GM10266 (cell line): ENCODE measurements around the gene CORO2A.
"Not testable (repeated sequence)": the region's sequence is repeated elsewhere in the genome, so short reads cannot be mapped to it uniquely, and the experiment has no call there.

Experiments
- DNase-seq: peaks from one replicate; pipeline ENCODE4 v3.0.0; 2012; ENCODE audit errors: extremely low spot score
- TF ChIP-seq, protein P1 (sequence below): IDR thresholded peaks from 2 replicates; pipeline ENCODE4 v1.5.1; 2012; ENCODE audit warnings: mild to moderate bottlenecking, low read depth; ENCODE audit not compliant: control insufficient read depth, insufficient read depth; ENCODE audit errors: missing control alignments

Gene CORO2A

DNA sequence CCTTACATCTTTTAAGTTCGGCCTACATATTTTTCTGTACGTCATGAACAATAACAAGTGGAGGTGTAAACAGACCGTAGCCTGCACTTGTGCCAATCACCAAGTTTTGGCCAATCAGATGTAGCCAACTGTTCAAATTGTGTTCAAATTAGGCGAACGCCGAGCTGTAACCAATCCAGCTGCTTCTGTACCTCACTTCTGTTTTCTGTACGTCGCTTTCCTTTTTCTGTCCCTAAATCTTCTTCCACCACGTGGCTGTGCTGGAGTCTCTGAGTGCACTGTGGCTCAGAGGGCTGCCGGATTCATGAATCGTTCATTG lies 99.9 kb downstream of the CORO2A start:
- TF ChIP-seq, protein P1, sequence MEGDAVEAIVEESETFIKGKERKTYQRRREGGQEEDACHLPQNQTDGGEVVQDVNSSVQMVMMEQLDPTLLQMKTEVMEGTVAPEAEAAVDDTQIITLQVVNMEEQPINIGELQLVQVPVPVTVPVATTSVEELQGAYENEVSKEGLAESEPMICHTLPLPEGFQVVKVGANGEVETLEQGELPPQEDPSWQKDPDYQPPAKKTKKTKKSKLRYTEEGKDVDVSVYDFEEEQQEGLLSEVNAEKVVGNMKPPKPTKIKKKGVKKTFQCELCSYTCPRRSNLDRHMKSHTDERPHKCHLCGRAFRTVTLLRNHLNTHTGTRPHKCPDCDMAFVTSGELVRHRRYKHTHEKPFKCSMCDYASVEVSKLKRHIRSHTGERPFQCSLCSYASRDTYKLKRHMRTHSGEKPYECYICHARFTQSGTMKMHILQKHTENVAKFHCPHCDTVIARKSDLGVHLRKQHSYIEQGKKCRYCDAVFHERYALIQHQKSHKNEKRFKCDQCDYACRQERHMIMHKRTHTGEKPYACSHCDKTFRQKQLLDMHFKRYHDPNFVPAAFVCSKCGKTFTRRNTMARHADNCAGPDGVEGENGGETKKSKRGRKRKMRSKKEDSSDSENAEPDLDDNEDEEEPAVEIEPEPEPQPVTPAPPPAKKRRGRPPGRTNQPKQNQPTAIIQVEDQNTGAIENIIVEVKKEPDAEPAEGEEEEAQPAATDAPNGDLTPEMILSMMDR = no peak
- no peak for DNase-seq

DNA sequence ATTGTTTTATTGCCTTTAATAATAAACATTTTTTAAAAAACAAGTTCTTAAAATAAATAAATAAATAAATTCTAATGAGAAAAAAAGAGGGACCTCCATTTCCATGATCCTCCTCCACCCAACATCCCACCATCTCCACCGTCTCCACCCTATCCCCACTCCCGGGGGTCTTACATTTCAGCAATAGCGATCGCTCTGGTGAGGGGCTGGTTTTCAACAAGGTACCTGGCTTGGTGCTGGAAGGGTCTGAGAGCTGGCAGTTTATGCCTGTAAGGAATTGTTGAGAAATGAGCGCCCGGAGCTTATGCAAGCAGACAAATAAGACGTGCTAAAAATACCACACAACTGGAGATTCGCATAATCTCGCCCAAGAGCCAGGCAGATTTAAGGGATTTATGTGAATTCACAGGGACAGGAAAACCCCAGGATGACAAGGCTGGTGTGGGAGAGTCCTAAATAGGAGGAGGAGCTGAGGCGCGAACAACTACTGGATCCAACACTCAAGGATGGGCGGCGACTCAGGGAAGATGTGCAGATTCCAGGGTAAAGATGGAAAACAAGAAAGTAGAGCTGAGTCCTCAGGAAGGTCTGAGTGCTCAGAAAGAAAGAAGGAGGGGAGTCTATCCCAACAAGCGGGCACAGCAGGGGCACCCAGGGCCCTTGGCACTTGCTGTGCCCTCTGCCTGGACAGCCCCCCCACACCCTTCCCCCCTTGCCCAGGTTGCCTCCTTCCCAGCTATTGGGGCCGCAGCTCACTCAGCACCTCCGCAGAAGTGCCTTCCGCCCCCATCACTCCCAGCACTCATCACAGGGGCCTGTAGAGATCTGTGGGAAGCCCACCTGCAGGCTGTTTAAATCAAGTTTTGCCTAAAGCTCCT lies 100.5 kb downstream of the CORO2A start:
- TF ChIP-seq, protein P1 = no peak
- no peak for DNase-seq

DNA sequence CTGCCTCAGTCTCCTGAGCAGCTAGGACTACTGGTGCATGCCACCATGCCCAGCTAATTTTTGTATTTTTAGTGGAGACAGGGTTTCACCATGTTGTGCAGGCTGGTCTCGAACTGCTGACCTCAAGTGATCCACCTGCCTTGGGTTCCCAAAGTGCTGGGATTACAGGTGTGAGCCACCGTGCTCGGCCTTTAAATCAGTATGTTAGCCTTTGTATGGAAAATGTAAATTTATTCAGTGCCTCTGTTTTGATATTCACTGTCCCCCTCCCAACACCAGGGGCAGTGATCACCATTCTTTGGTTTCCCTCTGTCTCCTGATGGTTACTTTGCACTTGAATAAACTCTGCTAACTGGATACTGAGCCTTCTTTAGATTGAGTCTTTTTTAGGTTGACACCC lies 101.8 kb downstream of the CORO2A start:
- not testable (repeated sequence) for DNase-seq

DNA sequence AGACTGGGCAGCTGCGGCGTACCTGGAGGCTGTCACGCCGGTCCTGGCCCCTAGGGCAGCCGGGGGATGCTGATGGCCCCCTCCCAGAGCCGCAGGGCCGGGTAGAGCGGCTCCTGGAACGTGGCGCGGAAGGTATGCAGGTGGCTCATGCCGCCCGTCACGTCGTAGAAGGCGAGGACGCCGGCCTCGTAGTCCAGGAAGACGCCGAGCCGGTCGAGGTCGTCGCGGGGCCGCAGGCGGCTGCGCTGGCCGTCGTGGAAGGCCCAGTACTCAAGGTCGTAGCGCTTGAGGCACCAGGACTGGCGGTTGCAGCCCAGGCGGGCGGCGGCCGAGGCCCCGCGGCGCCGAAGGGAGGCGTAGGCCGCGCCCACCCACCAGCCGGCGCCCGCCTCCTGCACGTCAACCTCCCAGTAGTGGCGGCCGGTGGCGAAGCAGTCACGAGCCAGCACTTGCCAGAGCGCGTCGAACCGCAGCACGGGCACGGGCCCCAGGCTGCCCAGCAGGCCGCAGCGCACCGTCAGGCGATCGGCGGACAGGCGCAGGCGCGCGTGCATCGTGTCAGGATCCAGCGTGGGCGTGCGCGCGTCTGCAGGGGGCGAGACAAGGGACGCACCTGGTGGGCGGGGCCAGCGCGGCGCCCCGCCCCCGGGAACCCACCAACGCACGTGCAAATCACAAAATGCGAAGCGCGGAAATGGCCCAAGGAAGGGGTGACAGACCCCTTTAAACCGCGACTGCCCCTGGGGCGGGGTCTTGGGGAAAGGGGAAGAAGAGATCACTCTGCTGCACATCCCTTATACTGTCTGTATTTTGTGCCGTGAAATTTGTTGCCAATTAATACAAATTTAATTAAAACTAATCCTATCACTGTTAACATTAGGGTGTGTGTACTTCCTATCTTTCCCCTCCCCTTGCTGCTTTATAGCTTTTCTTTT lies 104.8 kb downstream of the CORO2A start:
- TF ChIP-seq, protein P1 = no peak
- DNase-seq = peak; percentile 72

DNA sequence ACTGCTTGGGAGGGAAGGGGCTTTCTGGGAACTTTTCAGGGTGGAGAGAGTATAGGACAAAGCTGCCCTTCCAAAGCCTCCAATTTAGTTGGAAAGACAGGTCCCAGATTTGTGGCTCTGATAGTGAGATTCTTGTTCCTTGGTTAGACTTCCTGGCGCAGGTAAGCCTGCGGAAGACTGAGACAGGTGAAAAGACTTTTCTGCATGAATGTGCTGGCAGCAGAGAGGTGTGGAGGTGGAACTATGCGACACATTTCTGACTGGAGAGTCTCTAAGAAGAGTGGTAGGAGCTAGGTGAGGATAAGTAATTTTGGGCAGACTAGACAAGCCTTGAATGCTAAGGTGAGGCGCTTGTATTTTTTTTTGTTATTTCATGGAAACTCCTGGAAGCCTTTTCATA lies 106.0 kb downstream of the CORO2A start:
- TF ChIP-seq, protein P1 = no peak
- DNase-seq = no peak

DNA sequence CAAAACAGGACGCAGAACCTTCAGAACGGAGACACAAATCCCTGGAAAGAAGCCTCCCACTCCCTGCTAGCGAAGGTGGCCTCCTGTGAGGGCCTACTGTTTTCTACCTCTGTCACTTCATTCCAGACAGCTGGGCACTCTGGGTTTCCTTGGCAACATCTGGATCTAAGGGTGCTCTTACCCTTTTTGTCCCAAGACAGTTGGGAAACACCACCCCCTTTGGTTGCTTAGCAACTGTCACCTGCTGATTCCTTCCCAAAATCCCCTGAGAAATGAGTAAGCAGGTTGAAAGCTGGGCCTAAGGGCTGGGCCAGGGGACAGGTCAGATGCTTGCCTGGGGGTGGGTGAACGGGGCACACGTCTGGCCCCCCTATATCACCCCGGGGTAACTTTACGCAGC lies 106.5 kb downstream of the CORO2A start:
- TF ChIP-seq, protein P1 = no peak
- DNase-seq = no peak

DNA sequence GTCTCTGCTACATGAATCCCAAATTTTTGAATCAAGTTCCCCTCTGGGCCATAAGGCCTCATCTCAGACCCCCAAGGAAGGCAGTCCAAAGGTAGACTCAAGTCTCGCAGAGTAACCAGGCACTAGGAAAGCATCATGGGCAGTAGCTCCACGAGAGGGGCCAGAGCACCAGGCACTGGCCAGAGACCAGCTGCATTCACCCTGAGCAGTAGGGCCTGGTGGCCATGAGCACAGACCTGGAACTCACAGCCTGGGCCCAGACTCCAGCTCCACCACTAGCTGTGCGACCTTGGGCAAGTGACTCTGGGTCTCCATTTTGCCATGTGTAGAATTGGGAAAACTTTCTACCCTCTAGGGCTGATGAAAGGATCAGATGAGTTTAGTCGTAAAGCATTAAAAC lies 107.4 kb downstream of the CORO2A start:
- no peak for DNase-seq
- TF ChIP-seq, protein P1 = no peak
